HG02623 (cell line): ENCODE data around the gene DPP3.

Experiments used
- ATAC-seq: cut with Tn5 transposase; IDR thresholded peaks from one replicate; pipeline ENCODE4 v1.9.1; 2021; ENCODE audit warnings: moderate library complexity; ENCODE audit not compliant: unreplicated experiment

The DPP3 gene

DNA sequence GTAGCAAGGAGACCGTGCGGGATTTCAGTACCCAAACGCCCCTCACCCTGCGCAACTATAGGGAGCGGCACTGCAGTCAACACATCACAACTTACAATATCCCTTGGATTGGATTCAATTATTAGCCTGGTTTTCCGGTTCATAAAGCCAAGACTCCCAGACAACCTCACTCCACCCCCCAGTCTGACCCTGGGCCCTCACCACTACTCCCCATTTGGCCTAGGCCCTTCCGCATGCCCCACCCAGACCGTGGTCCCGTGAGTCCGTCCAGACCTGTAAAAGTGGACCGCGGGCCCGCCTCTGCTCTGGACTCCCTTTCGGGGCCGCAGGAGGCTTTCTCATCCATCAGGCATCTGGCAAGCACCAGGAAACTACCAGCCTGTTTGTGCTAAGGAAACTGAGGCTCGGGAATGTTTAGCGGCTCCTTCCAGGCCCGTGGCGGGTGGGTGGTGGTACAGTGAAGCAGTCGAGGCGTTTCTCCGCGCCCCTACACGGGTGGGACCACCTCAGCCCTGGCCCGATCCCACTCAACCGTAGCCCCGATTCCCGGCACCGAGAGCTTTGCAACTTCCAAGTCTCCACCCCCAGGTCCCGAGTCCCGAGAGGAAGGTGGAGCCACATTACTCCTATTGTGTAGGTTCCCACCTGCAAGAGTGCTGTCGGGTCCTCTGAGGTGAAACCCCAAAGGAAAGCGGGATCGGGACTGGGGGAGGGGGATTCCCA is 679 bp upstream of the DPP3 start:
- no peak for ATAC-seq

DNA sequence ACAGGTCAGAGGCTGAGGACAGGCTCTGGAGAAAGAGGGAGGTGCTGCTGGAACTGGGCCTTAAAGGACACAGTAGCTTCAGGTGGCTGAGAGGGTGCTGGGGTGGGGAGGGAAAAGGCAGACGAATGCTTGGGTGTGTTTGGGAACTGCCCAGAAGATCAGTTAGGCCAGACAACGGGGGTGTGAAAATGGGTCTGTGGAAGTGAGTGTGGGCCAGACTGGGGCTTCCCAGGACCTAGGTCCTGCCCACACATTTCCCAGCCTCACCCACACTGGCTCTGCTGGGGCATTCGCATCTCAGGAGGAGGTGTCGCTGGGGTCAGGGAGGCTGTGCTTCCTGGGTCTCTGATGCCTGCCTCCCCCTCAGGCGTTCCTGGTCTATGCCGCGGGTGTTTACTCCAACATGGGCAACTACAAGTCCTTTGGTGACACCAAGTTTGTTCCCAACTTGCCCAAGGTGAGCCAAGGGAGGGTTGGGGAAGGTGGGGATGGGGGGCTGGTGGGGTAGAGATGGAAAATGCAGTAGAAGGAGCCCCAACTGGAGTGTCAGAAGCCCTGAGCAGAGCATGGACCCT is 4.7 kb downstream of the DPP3 start:
- ATAC-seq, result no peak

DNA sequence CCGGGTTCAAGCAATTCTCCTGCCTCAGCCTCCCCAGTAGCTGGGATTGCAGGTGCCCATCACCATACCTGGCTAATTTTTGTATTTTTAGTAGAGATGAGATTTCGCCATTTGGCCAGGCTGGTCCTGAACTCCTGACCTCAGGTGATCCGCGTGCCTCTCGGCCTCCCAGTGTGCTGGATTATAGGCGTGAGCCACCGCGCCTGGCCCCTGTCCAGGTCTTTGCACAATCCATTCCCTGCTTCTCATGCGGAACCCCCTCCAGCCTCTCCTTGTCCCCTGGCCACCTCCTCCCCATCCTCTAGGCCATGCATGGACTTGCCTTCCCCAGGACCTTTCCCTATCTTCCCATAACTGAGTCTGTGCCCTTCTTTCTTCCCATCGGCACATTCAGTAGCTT is 8.7 kb downstream of the DPP3 start:
- ATAC-seq, result no peak

DNA sequence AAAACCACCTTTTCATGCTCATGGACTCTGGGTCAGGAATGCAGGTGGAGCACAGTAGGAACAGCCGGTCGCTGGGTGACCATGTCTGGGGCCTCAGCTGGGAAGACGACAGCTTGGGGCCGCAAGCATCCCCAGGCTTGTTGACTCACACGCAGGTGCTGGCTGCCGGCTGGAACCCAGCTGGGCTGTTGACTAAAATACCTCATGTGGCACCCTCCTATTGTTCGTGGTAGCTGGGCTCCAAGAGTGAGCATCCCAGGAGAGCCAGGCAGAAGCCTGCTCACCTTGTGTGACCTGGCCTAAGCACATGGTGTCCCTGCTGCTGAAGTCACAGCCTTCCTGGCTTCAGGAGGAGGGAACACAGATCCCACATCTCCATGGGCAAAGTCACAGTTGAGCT is 9.4 kb downstream of the DPP3 start:
- no peak for ATAC-seq

DNA sequence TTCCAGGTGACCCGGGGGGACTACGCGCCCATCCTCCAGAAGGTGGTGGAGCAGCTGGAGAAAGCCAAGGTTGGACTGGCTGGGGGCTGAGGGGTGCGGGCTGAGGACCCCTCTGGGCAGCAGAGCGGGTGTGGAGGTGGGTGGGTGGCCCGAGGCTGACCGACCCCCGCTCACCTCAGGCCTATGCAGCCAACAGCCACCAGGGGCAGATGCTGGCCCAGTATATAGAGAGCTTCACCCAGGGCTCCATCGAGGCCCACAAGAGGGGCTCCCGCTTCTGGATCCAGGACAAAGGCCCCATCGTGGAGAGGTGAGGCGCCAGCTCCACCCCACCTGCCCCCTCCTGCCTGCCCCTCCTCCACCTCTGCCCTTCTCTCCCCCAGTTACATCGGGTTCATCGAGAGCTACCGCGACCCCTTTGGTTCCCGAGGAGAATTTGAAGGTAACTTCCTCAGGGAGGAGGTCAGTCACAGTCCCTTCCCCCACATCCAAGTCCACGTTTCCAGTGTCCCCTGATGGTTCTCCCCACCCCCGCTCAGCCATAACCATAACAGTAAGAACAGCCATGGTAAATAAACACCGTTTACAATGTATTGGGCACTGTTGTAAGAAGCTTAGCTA is 11.2 kb downstream of the DPP3 start:
- ATAC-seq, result no peak

DNA sequence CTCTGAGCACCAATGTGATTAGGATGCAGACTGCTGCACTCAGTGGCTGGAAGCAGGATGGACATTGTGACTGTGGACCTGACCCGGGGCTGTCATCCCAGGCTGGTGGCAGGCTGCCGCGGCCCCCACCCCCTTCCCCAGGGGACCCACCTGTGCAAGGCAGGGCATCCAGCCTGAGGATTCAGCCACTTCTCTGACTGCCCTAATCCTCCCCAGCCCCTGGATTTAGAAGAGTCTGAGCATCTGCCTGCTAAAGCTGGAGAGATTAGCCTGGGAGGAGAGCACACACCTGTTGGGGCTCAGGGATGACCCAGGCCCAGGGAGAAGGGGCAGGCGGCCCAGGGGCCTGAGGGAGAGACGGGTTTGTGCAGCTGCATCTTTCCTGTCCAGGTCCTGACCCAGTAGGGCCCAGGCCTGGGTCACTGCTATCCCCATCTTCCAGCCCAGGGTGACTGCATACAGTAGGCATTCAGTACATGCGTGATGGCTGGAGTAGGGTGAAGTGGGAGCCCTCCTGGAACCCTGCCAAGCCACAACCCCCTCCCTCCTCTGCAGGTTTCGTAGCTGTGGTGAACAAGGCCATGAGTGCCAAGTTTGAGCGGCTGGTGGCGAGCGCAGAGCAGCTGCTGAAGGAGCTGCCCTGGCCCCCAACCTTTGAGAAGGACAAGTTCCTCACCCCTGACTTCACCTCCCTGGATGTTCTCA is 12.1 kb downstream of the DPP3 start:
- ATAC-seq, result no peak

DNA sequence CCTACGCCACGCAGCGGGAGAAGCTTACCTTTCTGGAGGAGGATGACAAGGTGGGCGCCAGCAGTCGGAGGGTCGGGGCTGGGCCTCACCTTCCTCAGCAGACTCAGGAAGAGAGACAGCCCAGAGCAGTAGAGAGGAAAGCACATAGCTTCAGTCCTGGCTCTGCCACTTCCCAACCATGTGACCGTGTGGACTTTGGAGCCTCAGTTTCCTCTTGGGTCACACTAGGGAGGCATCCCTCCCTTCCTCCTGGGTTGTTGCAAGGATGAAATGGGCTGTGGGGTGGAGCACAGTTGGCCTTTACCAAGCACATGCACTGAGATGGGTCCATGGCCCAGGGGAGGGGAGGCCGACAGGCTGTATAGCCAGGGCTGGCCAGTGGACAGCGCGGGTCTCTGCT is 12.9 kb downstream of the DPP3 start:
- no peak for ATAC-seq

DNA sequence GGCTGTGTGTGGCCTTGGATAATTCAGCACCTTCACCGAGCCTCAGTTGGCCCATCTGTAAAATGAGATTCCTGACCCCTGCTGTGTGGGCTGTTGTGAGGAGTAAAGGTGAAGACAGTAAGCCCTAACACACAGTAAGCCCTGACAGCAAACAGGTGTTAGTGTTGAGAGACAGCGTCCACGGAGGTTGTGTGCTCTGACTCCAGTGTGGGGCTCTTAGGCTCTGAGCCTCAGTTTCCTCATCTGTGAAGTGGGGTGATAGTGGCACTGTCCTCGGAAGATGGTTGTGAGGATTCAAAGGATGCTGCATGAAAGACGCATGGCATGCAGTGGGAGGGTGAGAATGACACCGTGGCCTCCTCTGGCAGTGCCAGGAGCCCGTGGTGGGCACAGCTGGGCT is 14.2 kb downstream of the DPP3 start:
- ATAC-seq, result no peak

DNA sequence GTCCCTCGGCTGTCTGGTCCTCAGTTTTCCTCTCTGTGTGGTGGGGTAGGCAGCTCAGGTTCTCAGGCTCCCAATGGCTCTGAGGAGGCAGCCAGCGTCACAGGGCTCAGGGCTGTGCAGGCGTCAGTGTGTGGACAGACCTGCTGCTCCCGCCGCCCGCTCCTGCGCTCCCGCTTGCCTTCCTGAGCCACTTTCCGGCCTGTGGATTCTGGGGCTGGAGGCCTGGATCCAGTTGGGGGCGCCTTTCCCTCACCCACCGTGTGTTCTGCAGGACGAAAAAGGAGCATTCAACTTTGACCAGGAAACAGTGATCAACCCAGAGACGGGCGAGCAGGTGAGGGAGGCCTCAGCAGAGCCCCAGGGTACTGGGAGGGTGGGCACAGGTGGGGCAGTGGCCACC is 14.7 kb downstream of the DPP3 start:
- no peak for ATAC-seq

DNA sequence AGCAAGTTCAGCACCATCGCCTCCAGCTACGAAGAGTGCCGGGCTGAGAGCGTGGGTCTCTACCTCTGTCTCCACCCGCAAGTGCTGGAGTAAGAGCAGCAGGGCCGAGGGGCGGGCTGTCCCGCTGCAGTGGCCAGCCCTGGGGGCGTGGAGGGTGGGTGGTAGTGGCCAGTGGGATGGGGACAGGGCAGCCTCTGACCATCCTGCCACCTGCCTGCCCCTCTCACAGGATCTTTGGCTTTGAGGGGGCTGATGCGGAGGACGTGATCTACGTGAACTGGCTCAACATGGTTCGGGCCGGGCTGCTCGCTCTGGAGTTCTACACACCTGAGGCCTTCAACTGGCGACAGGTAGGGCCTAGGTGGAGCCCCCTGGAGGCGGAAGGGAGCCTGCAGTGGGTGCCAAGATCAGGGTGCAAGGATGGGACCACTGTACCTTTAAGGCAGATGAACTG is 15.2 kb downstream of the DPP3 start:
- ATAC-seq, result no peak

DNA sequence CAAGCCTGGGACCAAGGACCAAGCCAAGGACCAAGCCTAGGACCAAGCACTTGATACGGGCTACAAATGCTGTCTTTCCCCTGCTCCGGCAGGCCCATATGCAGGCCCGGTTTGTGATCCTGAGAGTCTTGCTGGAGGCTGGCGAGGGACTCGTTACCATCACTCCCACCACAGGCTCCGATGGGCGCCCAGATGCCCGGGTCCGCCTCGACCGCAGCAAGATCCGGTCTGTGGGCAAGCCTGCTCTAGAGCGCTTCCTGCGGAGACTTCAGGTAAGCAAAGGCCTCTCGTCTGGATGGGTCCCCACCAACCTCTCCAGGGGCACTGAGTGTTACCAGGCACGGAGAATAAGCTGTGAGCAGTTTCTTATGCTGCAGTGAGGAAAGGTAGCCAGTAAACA is 17.0 kb downstream of the DPP3 start:
- ATAC-seq, result no peak

DNA sequence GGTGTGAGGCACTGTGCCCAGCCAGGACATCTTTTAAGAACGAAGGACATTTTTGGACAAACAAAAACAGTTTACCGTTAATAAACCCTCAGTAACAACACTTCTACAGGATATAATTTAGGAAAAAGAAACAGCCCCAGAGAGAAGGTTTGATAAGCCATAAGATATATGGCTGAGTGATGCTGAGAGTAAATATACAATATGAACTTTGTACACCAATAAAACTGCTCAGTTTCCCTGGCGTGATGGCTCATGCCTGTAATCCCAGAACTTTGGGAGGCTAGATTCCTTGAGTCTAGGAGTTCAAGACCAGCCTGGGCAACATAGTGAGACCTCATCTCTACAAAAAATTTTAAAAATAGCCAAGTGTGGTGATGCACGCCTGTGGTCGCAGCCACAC is 18.3 kb downstream of the DPP3 start:
- ATAC-seq, result no peak

DNA sequence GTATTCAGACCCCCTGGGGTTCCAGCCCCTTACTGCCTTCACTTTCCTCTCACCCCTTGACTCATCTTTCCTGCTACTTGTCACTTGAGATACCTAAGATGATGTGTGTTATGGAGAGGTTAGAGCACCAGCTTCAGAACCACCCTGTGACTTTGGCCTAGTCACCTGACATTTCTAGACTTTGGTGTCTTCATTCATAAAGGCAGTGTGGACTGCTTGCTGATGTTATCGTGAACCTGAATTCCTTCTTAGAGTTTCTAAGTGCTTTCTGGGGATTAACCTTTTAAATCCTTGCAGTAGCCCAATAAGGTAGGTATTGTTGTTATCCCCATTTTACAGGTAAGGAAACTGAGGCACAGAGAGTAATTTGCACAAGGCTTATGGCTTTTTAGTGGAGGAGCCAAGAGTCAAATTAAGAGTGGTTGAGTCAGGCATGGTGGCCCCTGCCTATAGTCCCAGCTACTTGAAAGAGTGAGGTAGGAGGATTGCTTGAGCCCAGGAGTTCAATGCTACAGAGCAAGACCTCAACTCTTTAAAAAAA is 25.1 kb downstream of the DPP3 start:
- ATAC-seq, result no peak

DNA sequence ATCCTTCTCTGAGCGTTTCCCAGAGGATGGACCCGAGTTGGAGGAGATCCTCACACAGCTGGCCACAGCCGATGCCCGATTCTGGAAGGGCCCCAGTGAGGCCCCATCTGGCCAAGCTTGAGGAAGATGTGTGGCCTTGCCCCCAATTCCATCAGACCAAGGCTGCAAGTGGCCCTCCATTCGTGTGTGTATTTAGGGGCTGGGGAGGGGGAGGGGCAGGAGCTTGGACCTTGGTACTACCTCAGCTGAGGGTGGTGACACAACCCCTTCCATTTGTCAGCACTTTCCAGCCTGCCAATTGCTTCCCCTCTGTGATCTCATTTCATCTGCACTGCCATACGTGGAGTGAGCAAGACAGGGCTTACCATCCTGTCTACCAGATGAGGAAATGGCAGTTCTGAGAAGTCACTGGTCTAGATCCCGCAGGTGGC is 28.9 kb downstream of the DPP3 start:
- ATAC-seq, result no peak

DNA sequence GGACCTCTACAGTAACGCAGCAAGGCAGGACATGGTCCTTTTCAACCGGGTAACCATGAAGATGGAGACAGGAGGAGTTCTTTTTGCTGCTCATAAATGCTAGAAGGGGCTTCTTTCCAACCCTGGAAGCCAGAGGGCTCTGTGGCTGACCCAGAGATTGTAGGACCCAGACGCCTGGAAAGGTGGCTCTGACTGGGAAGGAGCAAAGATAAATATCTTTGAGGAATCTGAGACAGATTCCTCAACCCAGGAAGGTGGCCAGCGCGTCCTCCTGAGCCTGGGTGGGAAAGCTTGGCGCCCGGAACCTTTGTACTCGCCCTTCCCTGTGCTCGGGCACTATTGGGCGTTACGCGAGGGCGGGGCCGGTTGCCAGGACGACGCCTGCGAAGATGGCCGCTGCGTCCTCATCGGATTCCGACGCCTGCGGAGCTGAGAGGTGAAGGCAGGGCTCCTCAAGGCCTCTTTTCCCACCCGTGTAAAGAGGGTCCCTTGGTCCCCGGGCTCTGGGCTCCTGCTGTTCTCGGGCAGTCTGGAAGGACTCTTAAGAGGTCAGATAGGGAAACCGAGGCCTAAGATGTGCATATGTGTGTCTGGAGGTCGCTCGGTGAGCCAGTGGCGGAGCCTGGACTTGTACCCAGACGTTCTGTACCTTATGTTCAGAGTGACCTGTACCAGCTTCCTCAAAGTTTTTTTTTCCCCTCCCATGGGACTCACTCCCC is 30.2 kb downstream of the DPP3 start, which contains the start of gene BBS1:
Gene BBS1 (plus strand): TSS at position 365 of the 719 bp plus-strand sequence. CDS start 25 bp downstream, at position 390.
- peak; percentile 68 for ATAC-seq

DNA sequence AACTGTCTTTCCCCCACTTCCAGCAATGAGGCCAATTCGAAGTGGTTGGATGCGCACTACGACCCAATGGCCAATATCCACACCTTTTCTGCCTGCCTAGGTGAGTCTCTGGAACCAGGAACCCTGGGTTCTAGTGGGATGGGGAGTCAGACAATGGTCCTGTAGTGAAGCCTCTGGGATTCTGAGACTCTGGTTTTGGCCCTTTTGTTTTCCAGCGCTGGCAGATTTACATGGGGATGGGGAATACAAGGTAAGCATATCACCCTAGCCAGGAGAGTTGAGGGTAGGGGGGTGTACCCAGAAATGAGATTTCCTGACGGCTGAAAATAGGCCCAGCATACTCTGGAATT is 30.7 kb downstream of the DPP3 start:
- no peak for ATAC-seq

DNA sequence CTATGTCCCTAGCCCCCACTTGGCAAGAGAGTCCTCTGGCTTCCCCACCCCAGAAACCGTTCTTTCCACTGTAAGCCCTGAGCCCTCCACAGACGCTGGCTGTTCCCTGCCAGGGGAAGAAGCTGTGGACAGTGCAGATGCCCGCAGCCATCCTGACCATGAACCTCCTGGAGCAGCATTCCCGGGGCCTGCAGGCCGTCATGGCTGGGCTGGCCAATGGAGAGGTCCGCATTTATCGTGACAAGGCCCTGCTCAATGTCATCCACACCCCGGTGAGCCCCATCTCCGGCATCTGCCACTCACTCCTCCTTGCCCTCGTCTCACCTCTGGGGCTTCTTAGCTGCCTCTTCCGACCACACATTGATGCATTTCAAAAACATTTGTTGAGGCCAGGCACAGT is 43.4 kb downstream of the DPP3 start:
- no peak for ATAC-seq

DNA sequence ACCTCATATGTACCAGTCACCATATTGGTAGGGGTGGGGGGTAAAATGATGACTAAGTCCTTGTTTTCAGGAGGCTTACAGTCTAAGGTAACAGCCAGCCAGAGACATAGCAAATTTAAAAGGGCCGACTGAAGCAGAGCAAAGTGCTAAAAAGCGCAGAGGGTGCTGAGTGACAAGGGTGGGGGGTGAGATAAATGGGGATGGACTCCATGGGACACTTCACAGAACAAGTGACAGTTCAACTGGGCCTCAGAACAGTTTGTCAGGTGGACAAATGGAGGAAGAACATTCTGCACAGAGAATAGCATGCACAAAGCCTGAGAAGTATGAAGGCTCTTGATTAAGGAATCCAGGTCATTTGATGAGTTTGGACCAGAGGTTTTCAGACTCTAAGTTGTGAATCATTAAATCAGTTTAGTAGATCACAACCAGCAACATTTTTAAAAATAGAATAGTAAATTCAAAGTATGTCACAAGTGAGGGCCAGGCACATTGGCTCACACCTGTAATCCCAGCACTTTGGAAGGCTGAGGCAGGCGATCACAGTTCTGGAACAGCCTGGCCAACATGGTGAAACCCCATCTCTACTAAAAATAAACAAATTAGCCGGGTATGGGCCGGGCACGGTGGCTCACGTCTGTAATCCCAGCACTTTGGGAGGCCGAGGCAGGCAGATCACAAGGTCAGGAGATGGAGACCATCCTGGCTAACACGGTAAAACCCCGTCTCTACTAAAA is 44.2 kb downstream of the DPP3 start:
- ATAC-seq, result no peak

DNA sequence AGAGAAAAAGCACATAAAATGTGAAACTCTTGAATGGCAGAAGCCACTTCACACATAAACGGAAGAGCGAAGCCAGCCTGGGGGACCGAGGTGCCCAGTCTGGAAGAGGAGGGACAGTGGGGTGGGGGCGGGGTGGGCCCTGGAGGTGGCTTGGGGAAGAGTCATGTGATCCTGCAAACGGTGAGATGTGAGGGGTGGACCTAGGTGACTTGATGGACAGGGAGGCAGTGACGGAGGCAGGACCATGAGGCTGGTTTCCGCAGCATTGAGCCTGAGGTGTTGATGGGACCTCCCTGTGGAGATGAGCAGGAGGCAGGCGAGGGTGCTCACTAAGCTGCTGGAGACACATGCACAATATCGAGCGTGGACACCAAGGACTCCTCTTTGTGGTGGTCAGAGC is 48.8 kb downstream of the DPP3 start:
- no peak for ATAC-seq

DNA sequence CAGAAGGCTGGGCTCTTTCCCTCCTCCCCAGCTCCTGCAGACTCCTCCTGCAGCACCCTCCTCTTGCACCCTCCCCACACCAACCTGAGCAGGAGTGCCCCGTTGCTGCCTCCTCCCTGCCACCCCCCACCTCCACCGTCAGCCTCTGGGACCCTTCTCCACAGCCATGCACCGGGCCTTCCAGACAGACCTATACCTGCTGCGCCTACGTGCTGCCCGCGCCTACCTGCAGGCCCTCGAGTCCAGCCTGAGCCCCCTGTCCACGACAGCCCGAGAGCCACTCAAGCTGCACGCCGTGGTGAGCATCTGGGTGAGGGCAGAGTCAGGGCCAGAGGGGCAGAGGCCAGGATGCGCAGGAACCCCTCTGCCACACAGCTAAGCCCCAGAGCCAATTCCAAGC is 49.4 kb downstream of the DPP3 start:
- no peak for ATAC-seq
